Karpas-422 (cell line): ENCODE measurements around the gene RGL1. TPM values are rescaled to one million over a fixed set of nuclear protein-coding genes. Genes with fewer than 3 reads are reported as not detected.

ENCODE experiments used
- DNase-seq: peaks from one replicate; pipeline ENCODE4 v3.0.0-alpha.2; 2015
- H2AFZ ChIP-seq: fragments of 200-600 bp; sonication (generic); 2 replicates; pipeline ENCODE4 v1.6.1; 2014; ENCODE audit warnings: antibody characterized with exemption, low read length, mixed read lengths
- H3K27ac ChIP-seq: fragments of 200-600 bp; sonication (generic); 2 replicates; pipeline ENCODE4 v1.5.1; 2014; ENCODE audit warnings: mild to moderate bottlenecking, low read length, moderate library complexity
- H3K27me3 ChIP-seq: fragments of 200-600 bp; sonication (generic); 2 replicates; pipeline ENCODE4 v1.6.1; 2014; ENCODE audit warnings: low read length, mixed read lengths
- H3K36me3 ChIP-seq: fragments of 200-600 bp; sonication (generic); 2 replicates; pipeline ENCODE4 v1.6.1; 2014; ENCODE audit warnings: low read length, mixed read lengths; ENCODE audit not compliant: insufficient read depth
- H3K4me1 ChIP-seq: fragments of 200-600 bp; sonication (generic); 2 replicates; pipeline ENCODE4 v1.6.1; 2014; ENCODE audit warnings: mild to moderate bottlenecking, low read length, mixed read lengths
- H3K4me2 ChIP-seq: fragments of 200-600 bp; sonication (generic); 2 replicates; pipeline ENCODE4 v1.6.1; 2014; ENCODE audit warnings: low read length, low read depth, mild to moderate bottlenecking; ENCODE audit not compliant: poor library complexity, severe bottlenecking
- H3K4me3 ChIP-seq: fragments of 200-600 bp; sonication (generic); 2 replicates; pipeline ENCODE4 v1.5.1; 2014; ENCODE audit warnings: mild to moderate bottlenecking, antibody characterized with exemption, low read length, mixed read lengths
- H3K79me2 ChIP-seq: fragments of 200-600 bp; sonication (generic); 2 replicates; pipeline ENCODE4 v1.6.1; 2014; ENCODE audit warnings: mild to moderate bottlenecking, low read length, mixed read lengths
- H3K9ac ChIP-seq: fragments of 200-600 bp; sonication (generic); 2 replicates; pipeline ENCODE4 v1.6.0; 2014; ENCODE audit warnings: low read length
- H3K9me2 ChIP-seq: fragments of 200-600 bp; sonication (generic), shearing (Covaris generic); replicated peaks from 2 replicates; pipeline ENCODE4 v1.6.0; 2014; ENCODE audit warnings: mild to moderate bottlenecking, low read length, moderate library complexity; ENCODE audit not compliant: insufficient read depth
- H3K9me3 ChIP-seq: fragments of 300-700, 200-600 bp; sonication (generic); 2 replicates; pipeline ENCODE4 v1.6.1; 2014; ENCODE audit warnings: low read length, mixed read lengths
- H4K20me1 ChIP-seq: fragments of 200-600 bp; sonication (generic); 2 replicates; pipeline ENCODE4 v1.6.1; 2014; ENCODE audit warnings: mild to moderate bottlenecking, antibody characterized with exemption, low read length, low read depth; ENCODE audit not compliant: insufficient read depth
- total RNA-seq: library from RNA; depleted of rRNA; stranded (reverse); fragments of >200 nt; shearing (Covaris generic); gene quantifications from 2 replicates; pipeline ENCODE4 v1.2.3, GENCODE V29; 2014; ENCODE audit warnings: low replicate concordance

Gene RGL1
- total RNA-seq, 1 experiment from 2014 or later, result 1.0 TPM

DNA sequence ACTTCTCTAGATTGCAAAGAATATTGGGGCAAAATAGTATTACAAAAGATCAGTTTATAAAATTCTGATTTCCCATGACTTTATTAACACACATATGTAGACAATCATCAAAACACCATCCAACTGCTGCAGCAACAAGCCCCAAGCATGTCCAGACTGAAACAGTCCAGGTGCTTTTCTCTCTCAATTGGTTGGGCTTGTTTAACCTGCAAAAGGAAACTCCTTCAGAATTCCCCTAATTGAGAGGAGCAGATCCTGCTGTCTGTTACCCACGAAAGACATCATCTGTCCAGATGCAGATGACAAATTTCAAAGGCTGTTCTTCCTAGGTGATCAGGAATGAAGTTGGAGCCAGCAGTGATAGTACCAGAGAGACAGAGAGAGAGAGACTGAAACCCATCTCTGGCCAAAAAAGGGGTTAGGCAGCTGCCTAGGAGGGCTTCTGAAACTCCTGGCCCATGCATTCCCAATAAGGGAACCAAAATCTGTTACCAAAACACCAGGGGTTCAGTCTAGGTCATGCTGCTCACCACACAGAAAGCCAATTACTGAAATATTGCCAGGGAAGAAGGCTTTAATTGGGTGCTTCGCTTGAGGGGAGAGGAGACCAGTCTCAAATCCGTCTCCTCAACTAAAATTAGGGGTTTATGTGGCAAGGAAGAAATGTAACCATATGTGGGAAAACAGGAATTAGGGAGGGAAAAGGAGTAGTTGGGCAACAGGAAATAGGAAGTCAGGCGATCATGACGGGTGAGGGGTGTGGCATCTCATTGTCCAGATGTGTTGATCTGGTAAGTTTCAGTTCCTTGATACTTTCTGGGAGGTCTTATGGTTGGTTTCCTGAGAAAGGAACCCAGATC, 34.7 kb upstream of the RGL1 start:
- Histone ChIP-seq H3K27me3 (0 out of 2 replicates have a peak, but pooled peaks cover 2% of the 10 kb centered on the region), H3K79me2 (no peaks in the 10 kb centered on the region), H4K20me1 (no peaks in the 10 kb centered on the region), H3K36me3 (no peaks in the 10 kb centered on the region), H3K9me2 (no peaks in the 10 kb centered on the region), H2AFZ (no peak overlapping the region), H3K9ac (no peak overlapping the region), H3K9me3 (no peaks in the 10 kb centered on the region), H3K4me2 (no peak overlapping the region), H3K4me3 (no peak overlapping the region), H3K27ac (no peak overlapping the region), H3K4me1 (no peaks in the 10 kb centered on the region)
- no peak for DNase-seq

DNA sequence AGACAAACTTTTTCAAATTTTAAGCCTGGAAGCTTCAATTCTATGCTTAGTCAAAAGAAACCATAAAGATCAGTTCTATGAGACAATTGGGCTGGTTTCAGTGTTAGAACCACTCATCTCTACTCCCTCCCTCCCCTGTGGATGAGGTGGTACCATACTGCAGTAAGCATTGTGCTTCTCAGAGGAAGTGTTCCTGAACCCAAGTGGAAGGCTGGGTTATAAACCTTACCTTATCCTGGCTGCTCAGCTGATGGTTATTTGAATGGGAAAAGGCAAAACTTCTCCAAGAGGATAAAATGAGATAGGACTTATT, 34.1 kb upstream of the RGL1 start:
- Histone ChIP-seq H3K4me2 (no peak overlapping the region), H4K20me1 (no peaks in the 10 kb centered on the region), H3K4me3 (no peak overlapping the region), H3K9ac (no peak overlapping the region), H3K27ac (no peak overlapping the region), H2AFZ (no peak overlapping the region), H3K79me2 (no peaks in the 10 kb centered on the region), H3K9me3 (no peaks in the 10 kb centered on the region), H3K27me3 (0 out of 2 replicates have a peak, but pooled peaks cover 2% of the 10 kb centered on the region), H3K9me2 (no peaks in the 10 kb centered on the region), H3K4me1 (no peaks in the 10 kb centered on the region), H3K36me3 (no peaks in the 10 kb centered on the region)
- DNase-seq, result no peak

DNA sequence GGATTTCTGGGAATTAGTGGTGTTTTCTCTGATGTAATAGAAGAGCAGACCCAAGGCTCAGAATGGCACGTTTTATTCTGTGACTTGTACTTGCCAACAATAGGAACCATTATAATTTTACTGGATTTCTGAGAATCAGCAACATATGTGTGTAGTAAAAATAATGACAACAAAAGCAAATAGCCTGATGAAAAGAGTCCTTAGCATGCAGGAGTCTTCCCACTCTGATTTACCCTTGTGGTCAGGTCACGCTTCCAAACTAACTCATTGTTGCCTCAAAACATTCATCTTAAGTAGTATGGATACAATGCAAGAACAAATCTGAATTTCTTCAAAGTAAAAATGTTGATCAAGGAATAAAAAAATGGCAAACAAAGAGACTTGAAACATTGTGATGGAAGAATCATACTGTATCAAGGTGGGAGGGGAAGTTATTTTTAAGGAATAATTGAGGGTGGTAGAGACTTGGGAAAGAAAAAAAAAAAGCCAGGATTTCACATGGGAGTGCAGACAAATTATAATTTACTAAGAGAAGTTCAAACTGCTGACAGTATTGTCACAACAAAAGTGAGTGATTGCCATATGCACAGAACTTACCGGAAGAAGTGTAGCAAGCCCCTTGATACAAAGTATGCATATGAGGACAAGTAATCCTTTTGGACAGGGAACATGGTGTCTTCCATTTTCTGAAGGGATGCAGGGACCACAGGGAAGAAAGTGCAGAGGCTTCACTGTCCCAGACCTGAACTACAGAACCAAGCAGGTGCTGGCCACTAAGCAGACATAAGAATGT, 31.2 kb upstream of the RGL1 start:
- H3K9me2 ChIP-seq, result no peaks in the 10 kb centered on the region
- H2AFZ ChIP-seq, result no peak overlapping the region
- DNase-seq, result no peak
- H3K4me3 ChIP-seq, result no peak overlapping the region
- H3K27me3 ChIP-seq, result no peaks in the 10 kb centered on the region
- H4K20me1 ChIP-seq, result no peaks in the 10 kb centered on the region
- no peak overlapping the region for H3K4me2 ChIP-seq
- H3K4me1 ChIP-seq, result no peaks in the 10 kb centered on the region
- H3K36me3 ChIP-seq, result no peaks in the 10 kb centered on the region
- H3K27ac ChIP-seq, result no peak overlapping the region
- no peaks in the 10 kb centered on the region for H3K79me2 ChIP-seq
- no peak overlapping the region for H3K9ac ChIP-seq
- H3K9me3 ChIP-seq, result no peaks in the 10 kb centered on the region

DNA sequence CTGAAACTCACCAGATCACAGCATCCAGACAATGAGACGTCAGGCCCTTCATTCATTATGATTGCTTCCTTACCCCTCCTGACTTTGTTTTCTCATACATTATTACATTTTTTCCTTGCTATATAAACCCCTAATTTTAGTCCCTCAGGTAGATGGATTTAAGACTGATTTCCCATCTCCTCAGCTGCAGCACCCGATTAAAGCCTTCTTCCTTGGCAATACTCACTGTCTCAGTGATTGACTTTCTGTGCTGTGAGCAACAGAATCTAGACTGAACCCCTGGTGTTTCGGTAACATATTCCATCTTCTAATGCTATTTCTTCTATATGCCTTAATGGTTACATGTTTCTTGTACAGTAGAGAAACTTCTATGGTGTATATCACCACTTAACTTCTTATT, 30.0 kb upstream of the RGL1 start:
- Histone ChIP-seq H4K20me1 (no peaks in the 10 kb centered on the region), H3K4me3 (no peak overlapping the region), H2AFZ (no peak overlapping the region), H3K4me1 (no peaks in the 10 kb centered on the region), H3K27ac (no peak overlapping the region), H3K4me2 (no peak overlapping the region), H3K79me2 (no peaks in the 10 kb centered on the region), H3K36me3 (no peaks in the 10 kb centered on the region), H3K9ac (no peak overlapping the region), H3K27me3 (no peaks in the 10 kb centered on the region), H3K9me2 (no peaks in the 10 kb centered on the region), H3K9me3 (no peaks in the 10 kb centered on the region)
- no peak for DNase-seq

DNA sequence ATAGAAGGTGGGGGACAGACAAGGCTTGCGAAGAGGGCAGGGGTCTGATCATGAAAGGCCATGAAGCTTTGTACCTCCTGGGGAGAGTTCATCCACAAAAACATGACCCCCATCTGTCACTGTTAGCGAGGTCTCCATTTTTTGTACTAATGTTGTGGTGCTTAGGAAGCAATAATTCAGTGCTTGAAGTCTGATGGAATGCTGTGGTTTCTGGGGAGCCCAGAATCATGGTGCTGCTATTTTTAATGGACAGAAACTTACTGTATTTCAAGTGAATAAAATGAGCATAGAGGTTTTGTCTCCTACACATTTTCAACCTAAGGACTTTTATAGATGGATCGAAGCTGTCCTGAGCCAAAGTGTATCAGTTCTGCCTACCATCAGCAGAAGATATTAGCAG, 28.2 kb upstream of the RGL1 start:
- no peak for DNase-seq
- Histone ChIP-seq H3K4me3 (no peak overlapping the region), H3K9me2 (no peaks in the 10 kb centered on the region), H3K9ac (no peak overlapping the region), H4K20me1 (no peaks in the 10 kb centered on the region), H3K4me2 (no peak overlapping the region), H3K27me3 (no peaks in the 10 kb centered on the region), H3K27ac (no peak overlapping the region), H2AFZ (no peak overlapping the region), H3K36me3 (no peaks in the 10 kb centered on the region), H3K4me1 (no peaks in the 10 kb centered on the region), H3K79me2 (no peaks in the 10 kb centered on the region), H3K9me3 (no peaks in the 10 kb centered on the region)

DNA sequence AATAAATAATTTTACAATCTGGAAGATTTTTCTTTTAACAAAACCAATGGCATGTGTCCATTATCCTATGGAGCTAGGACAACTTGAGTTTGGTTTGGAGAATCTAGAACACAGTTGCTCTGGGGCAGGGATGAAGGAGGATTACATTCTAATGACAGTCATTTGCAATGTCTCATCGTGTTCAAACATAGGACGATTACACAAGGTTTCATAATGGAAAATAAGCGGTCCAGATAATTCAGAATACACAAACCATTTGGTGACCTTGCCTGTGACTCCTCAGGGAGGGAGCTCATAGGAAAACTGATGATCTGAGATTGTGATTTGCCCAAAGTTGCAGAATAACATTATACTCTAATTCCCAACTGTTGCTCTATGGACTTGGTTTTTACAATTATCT, 27.6 kb upstream of the RGL1 start:
- no peak for DNase-seq
- no peaks in the 10 kb centered on the region for H3K4me1 ChIP-seq
- H2AFZ ChIP-seq, result no peak overlapping the region
- no peaks in the 10 kb centered on the region for H3K9me2 ChIP-seq
- H3K36me3 ChIP-seq, result no peaks in the 10 kb centered on the region
- H3K9me3 ChIP-seq, result no peaks in the 10 kb centered on the region
- no peak overlapping the region for H3K27ac ChIP-seq
- H3K9ac ChIP-seq, result no peak overlapping the region
- no peak overlapping the region for H3K4me3 ChIP-seq
- H3K27me3 ChIP-seq, result no peaks in the 10 kb centered on the region
- no peaks in the 10 kb centered on the region for H4K20me1 ChIP-seq
- H3K4me2 ChIP-seq, result no peak overlapping the region
- H3K79me2 ChIP-seq, result no peaks in the 10 kb centered on the region

DNA sequence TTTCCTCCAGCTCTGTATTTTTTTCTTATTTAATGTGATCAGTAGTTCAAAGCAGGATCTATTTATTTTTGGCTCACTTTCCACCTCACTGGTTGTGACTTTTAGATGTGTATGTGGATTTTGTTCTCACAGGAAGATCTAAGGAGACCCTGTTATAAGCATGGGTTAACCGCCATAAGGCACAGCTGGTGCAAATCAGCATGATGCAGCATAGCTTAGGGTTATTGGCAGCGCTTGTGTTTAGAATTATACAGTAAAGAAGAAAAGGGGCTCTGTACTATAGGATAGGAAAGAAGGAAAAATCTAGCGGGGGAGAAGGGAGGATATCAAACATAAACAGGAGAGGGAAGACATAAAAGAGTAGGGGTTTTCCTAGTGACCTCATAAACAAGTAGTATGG, 26.9 kb upstream of the RGL1 start:
- H3K9me3 ChIP-seq, result no peaks in the 10 kb centered on the region
- DNase-seq, result no peak
- no peaks in the 10 kb centered on the region for H3K4me1 ChIP-seq
- no peaks in the 10 kb centered on the region for H4K20me1 ChIP-seq
- no peaks in the 10 kb centered on the region for H3K27me3 ChIP-seq
- H3K4me2 ChIP-seq, result no peak overlapping the region
- no peak overlapping the region for H3K4me3 ChIP-seq
- H3K79me2 ChIP-seq, result no peaks in the 10 kb centered on the region
- no peak overlapping the region for H3K9ac ChIP-seq
- no peak overlapping the region for H2AFZ ChIP-seq
- H3K27ac ChIP-seq, result no peak overlapping the region
- H3K36me3 ChIP-seq, result no peaks in the 10 kb centered on the region
- no peaks in the 10 kb centered on the region for H3K9me2 ChIP-seq

DNA sequence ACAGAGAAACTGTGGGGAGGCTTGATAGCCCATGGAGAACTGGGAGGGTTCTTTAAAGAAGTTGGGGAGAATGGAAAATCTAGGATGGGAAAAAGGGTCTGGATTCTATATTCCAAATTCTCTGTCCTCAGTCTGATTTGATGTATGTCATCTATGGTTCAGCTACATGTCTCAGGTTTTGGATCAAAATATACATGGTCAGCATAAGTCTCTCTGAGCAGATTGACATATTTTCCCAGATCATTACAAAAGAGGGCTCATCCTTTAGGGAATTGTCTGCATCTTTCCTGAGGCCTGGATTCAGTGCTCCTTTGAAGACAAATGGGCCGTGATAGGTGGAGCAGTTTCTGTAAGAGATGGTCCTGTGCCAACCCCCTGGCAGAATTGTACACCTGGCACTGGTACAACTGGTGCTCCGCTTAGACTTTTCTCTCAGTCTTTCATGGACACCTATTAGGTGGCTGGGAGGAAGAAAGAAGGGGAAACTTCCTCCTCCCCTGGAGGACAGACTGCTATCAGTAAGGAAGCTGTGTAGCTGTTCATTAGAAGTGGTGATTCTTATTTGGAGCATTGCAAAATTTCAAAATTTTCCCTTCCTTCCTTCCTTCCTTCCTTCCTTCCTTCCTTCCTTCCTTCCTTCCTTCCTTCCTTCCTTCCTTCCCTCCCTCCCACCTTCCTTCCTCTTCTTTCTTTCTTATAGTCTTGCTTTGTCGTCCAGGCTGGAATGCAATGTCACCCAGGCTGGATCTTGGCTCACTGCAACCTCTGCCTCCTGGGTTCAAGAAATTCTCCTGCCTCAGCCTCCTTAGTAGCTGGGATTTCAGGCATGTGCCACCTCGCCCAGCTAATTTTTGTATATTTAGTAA, 26.1 kb upstream of the RGL1 start:
- no peak overlapping the region for H2AFZ ChIP-seq
- no peaks in the 10 kb centered on the region for H3K9me2 ChIP-seq
- H3K4me3 ChIP-seq, result no peak overlapping the region
- no peaks in the 10 kb centered on the region for H3K9me3 ChIP-seq
- H4K20me1 ChIP-seq, result no peaks in the 10 kb centered on the region
- H3K9ac ChIP-seq, result no peak overlapping the region
- no peaks in the 10 kb centered on the region for H3K27me3 ChIP-seq
- H3K4me2 ChIP-seq, result no peak overlapping the region
- no peaks in the 10 kb centered on the region for H3K79me2 ChIP-seq
- no peaks in the 10 kb centered on the region for H3K4me1 ChIP-seq
- no peak overlapping the region for H3K27ac ChIP-seq
- H3K36me3 ChIP-seq, result no peaks in the 10 kb centered on the region
- DNase-seq, result no peak
